ENCODE measurements around the gene HIPK4.

HIPK4 gene

DNA sequence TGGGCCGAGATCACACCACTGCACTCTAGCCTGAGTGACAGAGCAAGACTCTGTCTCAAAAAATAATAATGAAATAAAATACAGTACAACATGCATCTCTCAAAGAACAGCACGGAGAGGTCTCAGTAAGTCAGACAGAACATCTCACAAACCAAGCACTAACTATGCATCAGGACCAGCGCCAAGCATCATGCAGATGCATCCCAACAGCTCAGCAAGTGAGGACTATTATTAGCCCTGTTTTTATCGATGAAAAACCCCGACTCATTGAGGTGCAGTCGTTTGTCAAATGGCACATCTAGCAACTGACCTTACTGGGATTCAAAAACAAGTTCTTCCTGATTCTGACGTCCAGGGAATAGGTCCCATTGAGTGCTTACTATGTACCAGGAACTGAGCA, 45.6 kb downstream of the HIPK4 start:
- no peak overlapping the region for H3K4me3 ChIP-seq (ENCODE audit: low read depth, low read length)
- DNase-seq (ENCODE audit: low read depth), result no peak
- TF ChIP-seq, protein P1, sequence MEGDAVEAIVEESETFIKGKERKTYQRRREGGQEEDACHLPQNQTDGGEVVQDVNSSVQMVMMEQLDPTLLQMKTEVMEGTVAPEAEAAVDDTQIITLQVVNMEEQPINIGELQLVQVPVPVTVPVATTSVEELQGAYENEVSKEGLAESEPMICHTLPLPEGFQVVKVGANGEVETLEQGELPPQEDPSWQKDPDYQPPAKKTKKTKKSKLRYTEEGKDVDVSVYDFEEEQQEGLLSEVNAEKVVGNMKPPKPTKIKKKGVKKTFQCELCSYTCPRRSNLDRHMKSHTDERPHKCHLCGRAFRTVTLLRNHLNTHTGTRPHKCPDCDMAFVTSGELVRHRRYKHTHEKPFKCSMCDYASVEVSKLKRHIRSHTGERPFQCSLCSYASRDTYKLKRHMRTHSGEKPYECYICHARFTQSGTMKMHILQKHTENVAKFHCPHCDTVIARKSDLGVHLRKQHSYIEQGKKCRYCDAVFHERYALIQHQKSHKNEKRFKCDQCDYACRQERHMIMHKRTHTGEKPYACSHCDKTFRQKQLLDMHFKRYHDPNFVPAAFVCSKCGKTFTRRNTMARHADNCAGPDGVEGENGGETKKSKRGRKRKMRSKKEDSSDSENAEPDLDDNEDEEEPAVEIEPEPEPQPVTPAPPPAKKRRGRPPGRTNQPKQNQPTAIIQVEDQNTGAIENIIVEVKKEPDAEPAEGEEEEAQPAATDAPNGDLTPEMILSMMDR (conservative IDR thresholded peaks at IDR 0.05; ENCODE audit: low read depth, low read length), result no peak

DNA sequence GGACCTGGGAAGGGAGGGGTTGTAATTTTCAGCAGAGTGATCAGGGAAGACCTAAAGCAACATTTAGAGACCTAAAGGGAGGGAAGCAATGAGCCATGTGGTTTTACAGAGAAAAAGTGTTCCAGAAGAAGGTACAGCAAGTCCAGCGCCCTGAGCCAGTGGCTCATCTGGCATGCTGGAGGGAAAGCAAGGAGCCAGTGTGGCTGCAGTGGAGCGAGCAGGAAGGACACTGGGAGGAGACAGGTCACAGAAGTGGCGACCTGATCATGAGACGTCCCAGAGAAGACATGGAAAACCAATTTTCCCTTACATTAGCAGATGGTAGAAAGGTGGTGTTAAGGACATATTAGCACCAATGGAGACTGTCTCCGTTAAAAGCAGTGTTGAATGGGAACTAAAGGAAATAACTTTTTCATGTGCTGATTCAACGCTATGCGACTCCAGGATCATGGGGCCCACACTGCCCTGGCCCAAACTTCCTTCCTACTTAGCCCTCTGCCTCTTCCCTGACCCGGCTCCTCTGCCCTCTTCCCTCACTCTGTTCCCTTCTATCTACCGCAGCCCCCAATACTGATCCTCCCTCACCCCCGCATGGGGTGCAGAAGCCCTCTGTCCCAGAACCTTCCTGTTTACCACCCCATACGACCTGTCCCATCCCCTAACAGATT, 47.2 kb downstream of the HIPK4 start:
- TF ChIP-seq, protein P1 (conservative IDR thresholded peaks at IDR 0.05; ENCODE audit: low read depth, low read length), result no peak
- no peak overlapping the region for H3K4me3 ChIP-seq (ENCODE audit: low read depth, low read length)

DNA sequence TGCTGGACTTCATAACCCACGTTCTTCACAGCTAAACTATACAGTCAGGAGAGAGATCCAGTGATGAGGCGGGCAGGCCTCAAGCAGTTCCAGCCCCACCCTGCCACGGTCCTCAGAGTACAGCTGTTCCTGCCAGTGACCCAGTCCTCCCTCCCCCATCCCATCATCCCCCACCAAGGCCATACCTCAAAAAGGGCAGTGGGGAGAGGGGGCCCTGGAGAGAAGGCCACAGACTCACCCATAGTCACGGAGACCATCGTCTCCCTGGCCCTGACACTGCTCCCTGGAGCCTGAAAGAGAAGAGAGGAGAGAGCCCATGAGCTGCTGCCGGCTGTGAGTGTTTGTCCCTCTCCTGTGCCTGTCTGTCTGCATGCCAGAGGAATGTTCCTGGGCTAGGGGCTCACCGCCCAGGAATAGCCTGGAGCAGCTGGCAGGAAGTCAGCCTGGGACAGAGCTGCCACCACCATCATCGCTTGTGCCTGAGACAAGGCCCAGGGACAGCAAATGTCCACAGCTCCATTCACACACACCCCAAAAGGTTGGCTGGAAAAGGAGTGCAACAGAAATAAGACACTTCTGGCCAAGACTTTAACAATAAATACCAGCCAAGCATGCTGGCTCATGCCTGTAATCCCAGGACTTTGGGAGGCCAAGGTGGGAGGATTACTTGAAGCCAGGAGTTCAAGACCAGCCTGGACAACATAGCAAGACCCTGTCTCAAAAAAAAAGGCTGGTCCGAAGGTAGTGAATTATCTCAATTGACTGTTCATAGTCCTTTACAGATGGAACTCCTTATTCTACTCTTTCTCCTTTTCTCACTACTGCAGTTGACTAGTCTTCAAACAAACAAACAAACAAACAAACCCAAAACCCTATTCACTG, 48.1 kb downstream of the HIPK4 start:
- no peak for DNase-seq (ENCODE audit: low read depth)
- H3K4me3 ChIP-seq (ENCODE audit: low read depth, low read length), result no peak overlapping the region
- TF ChIP-seq, protein P1 (conservative IDR thresholded peaks at IDR 0.05; ENCODE audit: low read depth, low read length), result no peak

More for the DNA sequence above, 47.2 kb downstream of the HIPK4 start:
- no peak for DNase-seq (ENCODE audit: low read depth)

DNA sequence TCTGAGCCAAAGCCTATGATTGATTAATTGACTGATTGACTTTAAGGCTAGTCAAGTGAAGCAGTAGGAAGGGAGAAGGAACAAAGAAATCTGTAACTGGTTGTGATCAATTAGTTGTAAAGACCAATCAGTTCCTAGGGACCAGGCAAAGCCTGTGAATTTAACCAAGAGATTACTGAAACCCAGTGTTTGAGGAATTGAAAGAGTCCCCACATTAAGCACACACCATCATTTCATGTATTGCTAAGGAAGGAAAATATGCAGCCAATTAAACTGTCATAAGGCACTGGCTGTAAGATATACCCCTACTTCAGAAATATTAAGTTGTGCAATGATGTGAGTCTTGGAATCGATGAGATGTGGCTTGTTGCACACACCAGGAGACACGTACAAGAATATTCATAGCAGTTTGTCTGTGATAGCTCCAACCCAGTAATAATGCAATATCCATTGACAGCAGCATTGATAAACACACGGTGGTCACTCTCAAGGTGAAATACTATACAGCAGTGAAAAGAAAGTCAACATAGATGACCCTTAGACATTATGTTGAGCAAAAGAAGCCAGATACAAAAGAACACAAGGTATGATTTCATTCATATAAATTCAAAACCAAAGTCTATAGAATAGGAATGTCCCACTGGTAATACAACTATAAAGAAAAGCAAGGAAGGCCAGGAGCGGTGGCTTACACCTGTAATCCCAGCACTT, 50.8 kb downstream of the HIPK4 start:
- H3K4me3 ChIP-seq (ENCODE audit: low read depth, low read length), result no peak overlapping the region
- DNase-seq (ENCODE audit: low read depth), result no peak
- TF ChIP-seq, protein P1 (conservative IDR thresholded peaks at IDR 0.05; ENCODE audit: low read depth, low read length), result no peak

DNA sequence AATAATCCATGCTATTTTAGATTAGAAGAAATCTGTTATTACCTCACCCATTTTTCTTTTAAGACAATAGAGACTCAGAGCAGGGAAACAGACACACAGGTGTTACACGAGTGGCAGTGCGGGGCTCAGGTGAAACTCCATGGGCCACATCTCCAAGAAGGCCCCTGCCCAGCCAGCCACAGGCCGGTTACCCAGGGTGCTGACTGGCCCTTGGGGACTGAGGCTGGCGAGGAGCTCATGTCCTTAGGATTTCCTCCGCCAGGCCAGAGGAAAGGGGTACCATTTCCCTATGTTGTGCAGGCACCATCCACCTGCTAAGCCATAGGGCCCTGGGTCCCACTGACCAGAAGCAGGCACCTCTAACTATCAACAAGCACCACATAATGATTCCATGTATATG, 52.4 kb downstream of the HIPK4 start:
- DNase-seq (ENCODE audit: low read depth), result no peak
- no peak overlapping the region for H3K4me3 ChIP-seq (ENCODE audit: low read depth, low read length)
- TF ChIP-seq, protein P1 (conservative IDR thresholded peaks at IDR 0.05; ENCODE audit: low read depth, low read length), result no peak

DNA sequence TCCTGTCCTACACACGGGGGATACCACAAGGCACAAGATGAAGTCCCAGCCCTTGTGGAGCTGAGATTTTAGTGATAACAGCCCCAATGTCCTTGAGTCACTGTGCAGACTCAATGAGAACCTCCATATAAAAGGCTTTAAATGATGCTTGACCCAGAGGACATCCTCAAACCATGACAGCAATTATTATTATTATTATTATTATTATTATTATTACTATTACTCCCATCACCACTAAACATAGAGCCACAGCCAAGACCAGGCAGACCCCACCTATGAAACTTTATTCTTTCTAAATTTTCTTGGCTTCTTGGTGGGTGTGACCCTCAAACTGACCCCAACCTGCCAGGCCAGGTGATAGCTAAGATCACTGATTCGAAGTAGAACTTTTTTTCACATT, 52.9 kb downstream of the HIPK4 start:
- H3K4me3 ChIP-seq (ENCODE audit: low read depth, low read length), result no peak overlapping the region
- TF ChIP-seq, protein P1 (conservative IDR thresholded peaks at IDR 0.05; ENCODE audit: low read depth, low read length), result no peak

More for the DNA sequence above, 52.9 kb downstream of the HIPK4 start:
- no peak for DNase-seq (ENCODE audit: low read depth)

All from choroid plexus epithelial cell (primary cell).